WTC11 (cell line): ENCODE measurements around the gene APEX2. TPM values are rescaled to one million over a fixed set of nuclear protein-coding genes. Genes with fewer than 3 reads are reported as not detected.

Experiments
- ATAC-seq: fragments of 200-7000 bp; cut with Tn5 transposase; 2 replicates; pipeline ENCODE4 v1.10.0; 2021; ENCODE audit warnings: mild to moderate bottlenecking, moderate library complexity
- CTCF ChIA-PET: fragments of 300-600 bp; sonication (Branson Sonifier 250); formaldehyde crosslinking; loops from one replicate; lab custom pipeline; 2021; ENCODE audit warnings: antibody characterized with exemption; lab: Charles Lee
- POLR2A ChIA-PET: fragments of 350-600 bp; sonication (Branson Sonifier 250); formaldehyde crosslinking; loops from one replicate; lab custom pipeline; 2021; ENCODE audit warnings: antibody characterized with exemption; lab: Charles Lee
- DNase-seq: peaks from one replicate; pipeline ENCODE4 v3.0.0; 2021; ENCODE audit warnings: low spot score
- H3K27ac Mint-ChIP-seq: 2 replicates; pipeline ENCODE4 v1.8.0; 2021; ENCODE audit warnings: mixed read lengths
- H3K27me3 Mint-ChIP-seq: 2 replicates; pipeline ENCODE4 v1.8.0; 2021; ENCODE audit warnings: low read depth, mild to moderate bottlenecking, moderate library complexity, mixed read lengths
- H3K36me3 Mint-ChIP-seq: 2 replicates; pipeline ENCODE4 v1.8.0; 2021; ENCODE audit warnings: mixed read lengths
- H3K4me1 Mint-ChIP-seq: 2 replicates; pipeline ENCODE4 v1.8.0; 2022; ENCODE audit warnings: mixed read lengths
- H3K4me3 Mint-ChIP-seq: 2 replicates; pipeline ENCODE4 v1.8.0; 2021; ENCODE audit warnings: mild to moderate bottlenecking, moderate library complexity, mixed read lengths
- H3K9me3 Mint-ChIP-seq: 2 replicates; pipeline ENCODE4 v1.8.0; 2021; ENCODE audit warnings: mixed read lengths
- ELF4 ChIP-seq: sonication (generic); formaldehyde crosslinking; IDR thresholded peaks from 2 replicates; pipeline ENCODE4 v1.8.1; 2022; ENCODE audit warnings: low read depth, mild to moderate bottlenecking, moderate library complexity, missing genetic modification reagents
- ETV6 ChIP-seq: sonication (generic); formaldehyde crosslinking; IDR thresholded peaks from 2 replicates; pipeline ENCODE4 v1.8.1; 2022; ENCODE audit warnings: mild to moderate bottlenecking, missing genetic modification reagents
- GRHL2 ChIP-seq: fragments of 250-450 bp; sonication (Bioruptor Pico); IDR thresholded peaks from 2 replicates; pipeline ENCODE4 v1.8.0; 2022; ENCODE audit warnings: mild to moderate bottlenecking, moderate library complexity; ENCODE audit not compliant: insufficient replicate concordance, severe bottlenecking
- NFE2L1 ChIP-seq: sonication (generic); formaldehyde crosslinking; IDR thresholded peaks from 2 replicates; pipeline ENCODE4 v1.8.1; 2023; ENCODE audit warnings: missing genetic modification reagents
- OVOL2 ChIP-seq: fragments of 250-450 bp; sonication (Bioruptor Pico); IDR thresholded peaks from 2 replicates; pipeline ENCODE4 v1.9.0; 2021; ENCODE audit warnings: mild to moderate bottlenecking, borderline replicate concordance
- ZBTB21 ChIP-seq: sonication (generic); formaldehyde crosslinking; IDR thresholded peaks from 2 replicates; pipeline ENCODE4 v1.8.1; 2023; ENCODE audit warnings: mild to moderate bottlenecking, missing genetic modification reagents, borderline replicate concordance
- ZNF396 ChIP-seq: fragments of 250-450 bp; sonication (Bioruptor Pico); IDR thresholded peaks from 2 replicates; pipeline ENCODE4 v1.8.0; 2021; ENCODE audit warnings: mild to moderate bottlenecking, moderate library complexity, borderline replicate concordance
- ZNF416 ChIP-seq: fragments of 250-450 bp; sonication (Bioruptor Pico); IDR thresholded peaks from 2 replicates; pipeline ENCODE4 v1.9.0; 2021; ENCODE audit warnings: mild to moderate bottlenecking, inconsistent platforms
- ZNF423 ChIP-seq: fragments of 250-450 bp; sonication (Bioruptor Pico); IDR thresholded peaks from 2 replicates; pipeline ENCODE4 v2.1.2; 2022; ENCODE audit warnings: mild to moderate bottlenecking, moderate library complexity
- total RNA-seq: library from RNA; stranded (reverse); gene quantifications from 3 replicates; pipeline ENCODE4 v1.2.3, GENCODE V29; 2021
- TF ChIP-seq, protein P1 (sequence below): sonication (generic); formaldehyde crosslinking; conservative IDR thresholded peaks from 2 replicates; pipeline ENCODE4 v1.8.1; 2023; ENCODE audit warnings: mild to moderate bottlenecking, low read depth, missing genetic modification reagents, moderate library complexity
- TF ChIP-seq, protein P2 (sequence below): sonication (generic); formaldehyde crosslinking; IDR thresholded peaks from 2 replicates; pipeline ENCODE4 v1.8.1; 2022; ENCODE audit warnings: missing genetic modification reagents, borderline replicate concordance
- TF ChIP-seq, protein P3 (sequence below): sonication (generic); formaldehyde crosslinking; IDR thresholded peaks from 2 replicates; pipeline ENCODE4 v1.8.1; 2023; ENCODE audit warnings: mild to moderate bottlenecking, missing genetic modification reagents, borderline replicate concordance
- TF ChIP-seq, protein P4 (sequence below): sonication (generic); formaldehyde crosslinking; IDR thresholded peaks from 2 replicates; pipeline ENCODE4 v1.8.1; 2023; ENCODE audit warnings: mild to moderate bottlenecking, missing genetic modification reagents, moderate library complexity
- TF ChIP-seq, protein P5 (sequence below): sonication (generic); formaldehyde crosslinking; IDR thresholded peaks from 2 replicates; pipeline ENCODE4 v1.8.0; 2023; ENCODE audit warnings: missing genetic modification reagents
- TF ChIP-seq, protein P6 (sequence below): sonication (generic); formaldehyde crosslinking; IDR thresholded peaks from 2 replicates; pipeline ENCODE4 v1.8.0; 2023; ENCODE audit warnings: missing genetic modification reagents, mild to moderate bottlenecking, borderline replicate concordance

Gene APEX2
- total RNA-seq, 1 experiment from 2014 or later: 19.9 TPM

DNA sequence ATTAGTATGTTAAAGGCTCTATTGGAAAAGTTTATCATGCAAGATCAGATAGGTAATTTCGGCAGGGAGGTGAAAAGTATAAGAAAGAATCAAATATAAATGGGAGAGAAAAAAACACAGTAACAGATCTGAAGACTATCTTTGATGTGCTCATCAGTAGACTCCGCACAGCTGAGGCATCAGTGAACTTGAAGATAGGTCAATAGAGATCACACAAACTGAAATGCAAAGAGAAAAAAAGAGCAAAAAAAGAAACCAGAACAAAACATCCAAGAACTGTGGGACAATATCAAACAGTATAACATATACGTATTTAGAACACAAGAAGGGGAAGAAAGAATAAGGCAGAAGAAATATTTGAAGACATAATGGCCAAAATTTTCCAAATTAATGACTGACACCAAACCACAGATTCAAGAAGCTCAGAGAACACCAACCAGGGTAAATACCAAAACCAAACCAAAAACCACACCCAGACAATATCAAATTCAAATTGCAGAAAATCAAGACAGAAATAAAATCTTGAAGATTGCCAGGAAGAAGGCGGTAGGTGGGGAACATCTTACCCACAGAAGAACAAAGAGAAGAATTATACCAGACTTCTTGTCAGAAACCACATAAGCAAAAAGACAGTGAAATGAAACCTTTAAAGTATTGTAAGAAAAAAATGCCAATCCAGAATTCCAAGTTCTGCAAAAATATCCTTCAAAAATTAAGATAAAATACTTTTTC, 35.2 kb upstream of the APEX2 start (continued):
- no peak for TF ChIP-seq GRHL2

DNA sequence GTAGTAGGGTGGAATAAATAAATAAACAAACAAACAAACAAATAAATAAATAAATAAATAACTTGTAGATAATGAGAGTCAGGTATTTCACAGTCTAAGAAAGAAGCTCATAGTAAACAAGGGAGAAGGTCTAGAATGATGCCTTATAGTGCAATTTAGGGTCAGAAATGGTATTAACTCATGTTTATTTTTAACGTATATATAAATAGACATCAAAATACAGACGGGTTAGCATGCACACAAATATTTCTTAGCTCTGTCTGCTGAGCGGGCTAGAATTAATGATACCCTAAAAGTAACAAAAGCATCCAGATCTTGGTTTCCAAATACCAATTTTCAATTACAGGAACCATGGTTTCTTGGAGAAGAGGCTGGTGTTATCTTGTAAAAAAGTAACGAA, 22.8 kb upstream of the APEX2 start:
- POLR2A ChIA-PET: no interaction called here
- H3K4me3 Mint-ChIP-seq: no peak overlapping the region

DNA sequence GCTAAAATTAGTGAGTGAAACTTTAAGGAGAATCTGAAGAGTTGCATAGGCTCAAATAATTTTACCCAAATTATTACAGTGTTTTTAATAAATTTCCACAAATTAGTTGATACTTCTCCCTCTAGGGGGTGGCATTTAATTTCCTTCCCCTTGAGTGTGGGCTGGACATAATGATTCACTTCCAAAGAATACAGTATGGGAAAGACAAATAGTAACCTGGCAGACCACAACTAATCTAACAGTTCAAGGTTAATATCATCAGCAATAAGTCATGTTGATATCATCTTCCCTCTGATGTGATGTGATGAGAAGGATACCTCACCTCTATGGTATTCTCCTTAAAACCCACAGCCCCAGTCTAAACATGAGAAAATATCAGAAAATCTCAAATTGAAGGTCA, 21.7 kb upstream of the APEX2 start:
- DNase-seq (no peak), ATAC-seq (no peak)
- Mint-ChIP-seq H3K4me1 (no peaks in the 10 kb centered on the region), H3K27ac (no peak overlapping the region), H3K4me3 (no peak overlapping the region), H3K27me3 (peaks cover 11% of the 10 kb centered on the region), H3K36me3 (no peaks in the 10 kb centered on the region), H3K9me3 (peaks cover 11% of the 10 kb centered on the region)
- ChIA-PET POLR2A (no interaction called here), CTCF (no interaction called here)
- TF ChIP-seq, protein P1, sequence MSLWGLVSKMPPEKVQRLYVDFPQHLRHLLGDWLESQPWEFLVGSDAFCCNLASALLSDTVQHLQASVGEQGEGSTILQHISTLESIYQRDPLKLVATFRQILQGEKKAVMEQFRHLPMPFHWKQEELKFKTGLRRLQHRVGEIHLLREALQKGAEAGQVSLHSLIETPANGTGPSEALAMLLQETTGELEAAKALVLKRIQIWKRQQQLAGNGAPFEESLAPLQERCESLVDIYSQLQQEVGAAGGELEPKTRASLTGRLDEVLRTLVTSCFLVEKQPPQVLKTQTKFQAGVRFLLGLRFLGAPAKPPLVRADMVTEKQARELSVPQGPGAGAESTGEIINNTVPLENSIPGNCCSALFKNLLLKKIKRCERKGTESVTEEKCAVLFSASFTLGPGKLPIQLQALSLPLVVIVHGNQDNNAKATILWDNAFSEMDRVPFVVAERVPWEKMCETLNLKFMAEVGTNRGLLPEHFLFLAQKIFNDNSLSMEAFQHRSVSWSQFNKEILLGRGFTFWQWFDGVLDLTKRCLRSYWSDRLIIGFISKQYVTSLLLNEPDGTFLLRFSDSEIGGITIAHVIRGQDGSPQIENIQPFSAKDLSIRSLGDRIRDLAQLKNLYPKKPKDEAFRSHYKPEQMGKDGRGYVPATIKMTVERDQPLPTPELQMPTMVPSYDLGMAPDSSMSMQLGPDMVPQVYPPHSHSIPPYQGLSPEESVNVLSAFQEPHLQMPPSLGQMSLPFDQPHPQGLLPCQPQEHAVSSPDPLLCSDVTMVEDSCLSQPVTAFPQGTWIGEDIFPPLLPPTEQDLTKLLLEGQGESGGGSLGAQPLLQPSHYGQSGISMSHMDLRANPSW (CRISPR knock-in tag): no peak
- TF ChIP-seq OVOL2 (CRISPR knock-in tag) (no peak), NFE2L1 (no peak), ELF4 (CRISPR knock-in tag) (no peak), ZNF396 (CRISPR knock-in tag) (no peak), ZNF423 (CRISPR knock-in tag) (no peak)
- TF ChIP-seq, protein P2, sequence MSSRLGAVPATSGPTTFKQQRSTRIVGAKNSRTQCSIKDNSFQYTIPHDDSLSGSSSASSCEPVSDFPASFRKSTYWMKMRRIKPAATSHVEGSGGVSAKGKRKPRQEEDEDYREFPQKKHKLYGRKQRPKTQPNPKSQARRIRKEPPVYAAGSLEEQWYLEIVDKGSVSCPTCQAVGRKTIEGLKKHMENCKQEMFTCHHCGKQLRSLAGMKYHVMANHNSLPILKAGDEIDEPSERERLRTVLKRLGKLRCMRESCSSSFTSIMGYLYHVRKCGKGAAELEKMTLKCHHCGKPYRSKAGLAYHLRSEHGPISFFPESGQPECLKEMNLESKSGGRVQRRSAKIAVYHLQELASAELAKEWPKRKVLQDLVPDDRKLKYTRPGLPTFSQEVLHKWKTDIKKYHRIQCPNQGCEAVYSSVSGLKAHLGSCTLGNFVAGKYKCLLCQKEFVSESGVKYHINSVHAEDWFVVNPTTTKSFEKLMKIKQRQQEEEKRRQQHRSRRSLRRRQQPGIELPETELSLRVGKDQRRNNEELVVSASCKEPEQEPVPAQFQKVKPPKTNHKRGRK (CRISPR knock-in tag): no peak

More for the DNA sequence above, 22.8 kb upstream of the APEX2 start:
- CTCF ChIA-PET: no interaction called here
- Mint-ChIP-seq H3K9me3 (peaks cover 14% of the 10 kb centered on the region), H3K27me3 (peaks cover 11% of the 10 kb centered on the region), H3K4me1 (no peaks in the 10 kb centered on the region), H3K27ac (no peak overlapping the region), H3K36me3 (no peaks in the 10 kb centered on the region)
- no peak for DNase-seq
- TF ChIP-seq, protein P3, sequence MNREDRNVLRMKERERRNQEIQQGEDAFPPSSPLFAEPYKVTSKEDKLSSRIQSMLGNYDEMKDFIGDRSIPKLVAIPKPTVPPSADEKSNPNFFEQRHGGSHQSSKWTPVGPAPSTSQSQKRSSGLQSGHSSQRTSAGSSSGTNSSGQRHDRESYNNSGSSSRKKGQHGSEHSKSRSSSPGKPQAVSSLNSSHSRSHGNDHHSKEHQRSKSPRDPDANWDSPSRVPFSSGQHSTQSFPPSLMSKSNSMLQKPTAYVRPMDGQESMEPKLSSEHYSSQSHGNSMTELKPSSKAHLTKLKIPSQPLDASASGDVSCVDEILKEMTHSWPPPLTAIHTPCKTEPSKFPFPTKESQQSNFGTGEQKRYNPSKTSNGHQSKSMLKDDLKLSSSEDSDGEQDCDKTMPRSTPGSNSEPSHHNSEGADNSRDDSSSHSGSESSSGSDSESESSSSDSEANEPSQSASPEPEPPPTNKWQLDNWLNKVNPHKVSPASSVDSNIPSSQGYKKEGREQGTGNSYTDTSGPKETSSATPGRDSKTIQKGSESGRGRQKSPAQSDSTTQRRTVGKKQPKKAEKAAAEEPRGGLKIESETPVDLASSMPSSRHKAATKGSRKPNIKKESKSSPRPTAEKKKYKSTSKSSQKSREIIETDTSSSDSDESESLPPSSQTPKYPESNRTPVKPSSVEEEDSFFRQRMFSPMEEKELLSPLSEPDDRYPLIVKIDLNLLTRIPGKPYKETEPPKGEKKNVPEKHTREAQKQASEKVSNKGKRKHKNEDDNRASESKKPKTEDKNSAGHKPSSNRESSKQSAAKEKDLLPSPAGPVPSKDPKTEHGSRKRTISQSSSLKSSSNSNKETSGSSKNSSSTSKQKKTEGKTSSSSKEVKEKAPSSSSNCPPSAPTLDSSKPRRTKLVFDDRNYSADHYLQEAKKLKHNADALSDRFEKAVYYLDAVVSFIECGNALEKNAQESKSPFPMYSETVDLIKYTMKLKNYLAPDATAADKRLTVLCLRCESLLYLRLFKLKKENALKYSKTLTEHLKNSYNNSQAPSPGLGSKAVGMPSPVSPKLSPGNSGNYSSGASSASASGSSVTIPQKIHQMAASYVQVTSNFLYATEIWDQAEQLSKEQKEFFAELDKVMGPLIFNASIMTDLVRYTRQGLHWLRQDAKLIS (CRISPR knock-in tag): no peak
- TF ChIP-seq, protein P4, sequence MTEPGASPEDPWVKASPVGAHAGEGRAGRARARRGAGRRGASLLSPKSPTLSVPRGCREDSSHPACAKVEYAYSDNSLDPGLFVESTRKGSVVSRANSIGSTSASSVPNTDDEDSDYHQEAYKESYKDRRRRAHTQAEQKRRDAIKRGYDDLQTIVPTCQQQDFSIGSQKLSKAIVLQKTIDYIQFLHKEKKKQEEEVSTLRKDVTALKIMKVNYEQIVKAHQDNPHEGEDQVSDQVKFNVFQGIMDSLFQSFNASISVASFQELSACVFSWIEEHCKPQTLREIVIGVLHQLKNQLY (CRISPR knock-in tag): no peak
- no peak for TF ChIP-seq ZBTB21 (CRISPR knock-in tag)
- TF ChIP-seq, protein P5, sequence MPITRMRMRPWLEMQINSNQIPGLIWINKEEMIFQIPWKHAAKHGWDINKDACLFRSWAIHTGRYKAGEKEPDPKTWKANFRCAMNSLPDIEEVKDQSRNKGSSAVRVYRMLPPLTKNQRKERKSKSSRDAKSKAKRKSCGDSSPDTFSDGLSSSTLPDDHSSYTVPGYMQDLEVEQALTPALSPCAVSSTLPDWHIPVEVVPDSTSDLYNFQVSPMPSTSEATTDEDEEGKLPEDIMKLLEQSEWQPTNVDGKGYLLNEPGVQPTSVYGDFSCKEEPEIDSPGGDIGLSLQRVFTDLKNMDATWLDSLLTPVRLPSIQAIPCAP (CRISPR knock-in tag): no peak
- TF ChIP-seq ELF4 (CRISPR knock-in tag): no peak
- TF ChIP-seq ETV6 (CRISPR knock-in tag): no peak
- TF ChIP-seq OVOL2 (CRISPR knock-in tag): no peak
- no peak for TF ChIP-seq ZNF416 (CRISPR knock-in tag)
- TF ChIP-seq, protein P6, sequence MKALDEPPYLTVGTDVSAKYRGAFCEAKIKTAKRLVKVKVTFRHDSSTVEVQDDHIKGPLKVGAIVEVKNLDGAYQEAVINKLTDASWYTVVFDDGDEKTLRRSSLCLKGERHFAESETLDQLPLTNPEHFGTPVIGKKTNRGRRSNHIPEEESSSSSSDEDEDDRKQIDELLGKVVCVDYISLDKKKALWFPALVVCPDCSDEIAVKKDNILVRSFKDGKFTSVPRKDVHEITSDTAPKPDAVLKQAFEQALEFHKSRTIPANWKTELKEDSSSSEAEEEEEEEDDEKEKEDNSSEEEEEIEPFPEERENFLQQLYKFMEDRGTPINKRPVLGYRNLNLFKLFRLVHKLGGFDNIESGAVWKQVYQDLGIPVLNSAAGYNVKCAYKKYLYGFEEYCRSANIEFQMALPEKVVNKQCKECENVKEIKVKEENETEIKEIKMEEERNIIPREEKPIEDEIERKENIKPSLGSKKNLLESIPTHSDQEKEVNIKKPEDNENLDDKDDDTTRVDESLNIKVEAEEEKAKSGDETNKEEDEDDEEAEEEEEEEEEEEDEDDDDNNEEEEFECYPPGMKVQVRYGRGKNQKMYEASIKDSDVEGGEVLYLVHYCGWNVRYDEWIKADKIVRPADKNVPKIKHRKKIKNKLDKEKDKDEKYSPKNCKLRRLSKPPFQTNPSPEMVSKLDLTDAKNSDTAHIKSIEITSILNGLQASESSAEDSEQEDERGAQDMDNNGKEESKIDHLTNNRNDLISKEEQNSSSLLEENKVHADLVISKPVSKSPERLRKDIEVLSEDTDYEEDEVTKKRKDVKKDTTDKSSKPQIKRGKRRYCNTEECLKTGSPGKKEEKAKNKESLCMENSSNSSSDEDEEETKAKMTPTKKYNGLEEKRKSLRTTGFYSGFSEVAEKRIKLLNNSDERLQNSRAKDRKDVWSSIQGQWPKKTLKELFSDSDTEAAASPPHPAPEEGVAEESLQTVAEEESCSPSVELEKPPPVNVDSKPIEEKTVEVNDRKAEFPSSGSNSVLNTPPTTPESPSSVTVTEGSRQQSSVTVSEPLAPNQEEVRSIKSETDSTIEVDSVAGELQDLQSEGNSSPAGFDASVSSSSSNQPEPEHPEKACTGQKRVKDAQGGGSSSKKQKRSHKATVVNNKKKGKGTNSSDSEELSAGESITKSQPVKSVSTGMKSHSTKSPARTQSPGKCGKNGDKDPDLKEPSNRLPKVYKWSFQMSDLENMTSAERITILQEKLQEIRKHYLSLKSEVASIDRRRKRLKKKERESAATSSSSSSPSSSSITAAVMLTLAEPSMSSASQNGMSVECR (CRISPR knock-in tag): no peak
- no peak for TF ChIP-seq ZNF396 (CRISPR knock-in tag)
- no peak for ATAC-seq
